Suprapubic skin (tissue), 4 donors: ENCODE measurements around the gene PARG. TPM values are rescaled to one million over a fixed set of nuclear protein-coding genes. Genes with fewer than 3 reads are reported as not detected.
"Not testable (repeated sequence)": the region's sequence is repeated elsewhere in the genome, so short reads cannot be mapped to it uniquely, and the experiment has no call there.

Experiments used
- DNase-seq, 2 donors: peaks; one replicate each; pipeline ENCODE4 v3.0.0-alpha.2; 2019; ENCODE audit warnings: low spot score in 2 of 2
- H3K27ac ChIP-seq: fragments of 200-600 bp; sonication (generic); one replicate; pipeline ENCODE4 v1.5.1; 2019
- H3K27me3 ChIP-seq: fragments of 200-600 bp; sonication (generic); one replicate; pipeline ENCODE4 v1.5.1; 2019
- H3K36me3 ChIP-seq: fragments of 200-600 bp; sonication (generic); one replicate; pipeline ENCODE4 v1.5.1; 2019
- H3K4me1 ChIP-seq: fragments of 200-600 bp; sonication (generic); one replicate; pipeline ENCODE4 v1.5.1; 2019
- H3K4me3 ChIP-seq: fragments of 200-600 bp; sonication (generic); one replicate; pipeline ENCODE4 v1.5.1; 2019; ENCODE audit warnings: mild to moderate bottlenecking
- H3K9me3 ChIP-seq: fragments of 200-600 bp; sonication (generic); one replicate; pipeline ENCODE4 v1.5.1; 2019
- WGBS: methylation state at CpG from one replicate; pipeline ENCODE4 v1.1.5; 2018; 5-methylcytosine and 5-hydroxymethylcytosine counted together
- total RNA-seq, 4 donors: library from RNA; depleted of rRNA; stranded (reverse); fragments of >200 nt; gene quantifications; one replicate each; pipeline ENCODE4 v1.1.0, GENCODE V29; 2016

The PARG gene
- total RNA-seq, 4 donors from 2014 or later = 17.5 to 38.1 (median 21.0) TPM

DNA sequence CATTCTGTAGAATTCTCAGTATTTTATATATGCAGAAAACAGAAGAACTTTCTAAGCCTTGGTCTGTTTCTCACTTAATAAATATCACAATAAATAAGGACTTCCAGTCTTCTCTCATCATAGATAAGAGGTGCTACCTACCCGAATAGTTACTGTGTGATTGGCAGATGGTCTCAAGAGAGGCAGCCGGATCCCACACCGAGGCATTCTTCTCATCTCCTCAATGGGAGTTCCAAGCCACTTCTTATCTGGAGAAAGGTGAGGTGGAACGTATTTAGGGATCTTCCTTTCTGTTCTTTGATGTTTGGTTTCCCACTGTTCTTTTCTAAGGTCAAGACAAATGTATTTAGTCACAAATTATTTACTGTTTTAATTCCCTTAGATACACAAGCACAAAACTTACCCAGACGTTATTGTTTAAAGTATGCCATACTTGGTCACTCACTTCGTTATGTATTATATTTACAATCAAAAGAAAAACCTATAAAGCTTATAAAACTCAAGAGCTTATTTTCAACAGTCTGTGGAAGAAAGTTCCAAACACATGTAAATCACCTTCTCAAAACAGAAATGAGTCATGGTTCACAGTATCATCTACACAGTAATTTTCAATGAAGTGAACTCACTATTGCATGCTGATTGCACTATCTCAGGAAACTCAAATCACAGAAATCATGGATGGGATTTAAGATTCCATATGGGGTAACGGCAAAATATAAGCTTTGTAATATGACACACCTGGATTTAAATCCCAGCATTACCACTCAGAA, 9.7 kb downstream of the PARG start:
- H3K36me3 ChIP-seq = peaks cover 13% of the 10 kb centered on the region
- not testable (repeated sequence) for H3K27ac ChIP-seq, H3K9me3 ChIP-seq, H3K27me3 ChIP-seq, H3K4me1 ChIP-seq, H3K4me3 ChIP-seq, DNase-seq
- 90% methylated on average over 7 of the region's 7 CpGs for WGBS

DNA sequence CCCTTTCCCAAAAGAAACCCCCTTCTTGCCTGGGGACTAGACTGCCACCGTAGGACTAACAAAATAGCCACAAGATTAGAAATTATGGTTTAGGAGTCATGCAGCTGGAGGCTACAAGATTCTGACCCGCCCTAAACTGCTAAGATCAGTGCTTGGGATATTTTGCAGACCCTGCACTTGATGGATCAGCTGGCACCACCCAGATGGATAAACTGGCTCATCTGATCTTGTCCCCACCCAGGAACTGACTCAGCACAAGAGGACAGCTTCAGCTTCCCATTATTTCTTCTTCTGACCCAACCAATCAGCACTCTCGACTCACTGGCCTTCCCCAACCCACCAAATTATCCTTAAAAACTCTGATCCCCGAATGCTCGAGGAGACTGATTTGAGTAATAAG, 10.6 kb downstream of the PARG start:
- not testable (repeated sequence) for H3K27me3 ChIP-seq, H3K9me3 ChIP-seq, H3K27ac ChIP-seq, DNase-seq, H3K4me3 ChIP-seq, H3K4me1 ChIP-seq
- 74% methylated on average over 4 of the region's 5 CpGs for WGBS
- H3K36me3 ChIP-seq = peaks cover 17% of the 10 kb centered on the region

DNA sequence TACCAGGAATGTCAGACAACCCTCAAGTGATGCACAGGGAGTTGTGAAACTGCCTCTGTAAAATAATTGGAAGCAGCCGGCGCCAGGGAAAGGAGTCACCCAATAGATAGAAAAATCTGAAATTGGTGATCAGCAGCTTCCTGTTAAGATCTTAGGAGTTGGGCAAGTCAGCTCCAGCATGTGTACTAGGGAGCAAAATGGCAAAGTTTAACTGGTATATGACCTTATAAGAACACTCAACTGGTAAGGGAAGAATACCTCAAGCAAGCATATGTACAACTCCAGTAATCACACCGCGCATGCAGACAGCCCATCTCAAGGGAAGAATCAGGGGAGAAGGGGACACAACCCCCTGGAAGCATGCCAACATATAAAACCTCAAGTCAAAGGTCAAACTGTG, 18.3 kb downstream of the PARG start:
- not testable (repeated sequence) for H3K27ac ChIP-seq, H3K4me3 ChIP-seq, H3K4me1 ChIP-seq, H3K9me3 ChIP-seq, H3K27me3 ChIP-seq, DNase-seq
- peaks cover 17% of the 10 kb centered on the region for H3K36me3 ChIP-seq
- WGBS = 100% methylated on average over 4 of the region's 4 CpGs

DNA sequence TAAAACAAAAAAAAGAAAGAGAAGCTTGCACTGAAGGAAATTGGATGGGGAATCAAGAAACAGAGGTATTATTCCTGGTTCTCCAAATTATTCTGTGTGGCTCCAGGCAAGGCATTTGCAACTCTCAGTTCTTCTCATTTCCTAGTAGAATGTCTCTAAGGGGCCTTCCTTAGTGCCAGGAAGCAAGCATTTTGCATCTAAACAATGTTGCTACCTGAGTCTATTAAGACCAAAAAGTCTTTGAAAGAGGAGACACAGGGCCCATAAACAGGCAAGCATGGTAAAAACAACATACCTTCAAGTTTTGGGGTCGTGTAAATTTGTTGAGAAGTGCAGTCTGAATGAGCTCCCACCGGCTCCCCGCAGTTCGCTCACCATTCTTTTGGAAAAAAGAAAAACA, 19.8 kb downstream of the PARG start:
- H3K27ac ChIP-seq, DNase-seq, H3K4me1 ChIP-seq, H3K9me3 ChIP-seq, H3K4me3 ChIP-seq, H3K27me3 ChIP-seq: not testable (repeated sequence)
- peaks cover 15% of the 10 kb centered on the region for H3K36me3 ChIP-seq
- WGBS = 82% methylated on average over 4 of the region's 4 CpGs

DNA sequence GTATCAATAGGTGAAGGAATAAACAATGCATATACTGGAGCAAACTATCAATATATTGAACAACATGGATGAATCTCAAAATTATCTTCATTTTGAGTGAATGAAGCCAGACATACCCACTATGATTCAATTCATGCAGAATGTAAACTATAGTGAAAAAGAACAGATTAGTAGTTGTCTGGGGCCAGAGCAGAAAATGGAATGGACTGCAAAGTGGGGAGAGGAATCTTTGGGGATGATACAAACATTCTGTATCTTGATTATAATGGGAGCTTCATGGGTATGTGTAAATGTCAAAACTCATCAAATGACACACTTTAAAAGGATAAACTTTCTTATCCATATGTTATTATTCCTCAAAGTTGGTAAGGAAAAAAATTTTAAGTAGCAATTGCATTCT, 23.9 kb downstream of the PARG start:
- not testable (repeated sequence) for DNase-seq, H3K9me3 ChIP-seq, H3K27me3 ChIP-seq, H3K27ac ChIP-seq, H3K4me3 ChIP-seq, H3K4me1 ChIP-seq
- peaks cover 13% of the 10 kb centered on the region for H3K36me3 ChIP-seq

GRCh38 chr10:49916451-49916850, 25.4 kb downstream of the PARG start:
- H3K9me3 ChIP-seq, DNase-seq, H3K36me3 ChIP-seq, H3K27me3 ChIP-seq, H3K27ac ChIP-seq, H3K4me1 ChIP-seq, H3K4me3 ChIP-seq: not testable (repeated sequence)

DNA sequence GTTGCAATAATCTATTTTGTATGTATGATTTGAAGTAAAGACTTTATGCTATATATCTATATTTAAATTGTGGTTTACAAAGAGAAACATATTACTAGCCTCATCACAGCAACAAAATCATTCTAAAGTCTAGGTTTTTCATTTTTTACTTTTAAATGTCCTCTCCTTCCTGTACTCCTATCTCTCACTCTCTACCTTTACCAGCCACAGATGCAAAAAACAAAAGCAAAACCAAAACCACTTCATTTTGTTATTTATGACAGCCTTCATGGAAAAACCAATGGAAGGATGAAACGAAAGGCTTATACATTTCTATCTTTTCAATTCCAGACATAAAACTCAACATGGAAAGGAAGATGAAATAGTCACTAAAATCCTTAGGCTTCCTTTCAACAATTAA, 31.5 kb downstream of the PARG start:
- H3K9me3 ChIP-seq, H3K4me3 ChIP-seq, H3K27me3 ChIP-seq, H3K27ac ChIP-seq, H3K36me3 ChIP-seq, DNase-seq, H3K4me1 ChIP-seq: not testable (repeated sequence)
- no CpG with 5 or more reads among the region's 1 CpG for WGBS

GRCh38 chr10:49908290-49909080, 33.3 kb downstream of the PARG start:
- not testable (repeated sequence) for H3K9me3 ChIP-seq, DNase-seq, H3K36me3 ChIP-seq, H3K4me3 ChIP-seq, H3K27me3 ChIP-seq, H3K27ac ChIP-seq, H3K4me1 ChIP-seq
- WGBS = 71% methylated on average over 4 of the region's 4 CpGs

DNA sequence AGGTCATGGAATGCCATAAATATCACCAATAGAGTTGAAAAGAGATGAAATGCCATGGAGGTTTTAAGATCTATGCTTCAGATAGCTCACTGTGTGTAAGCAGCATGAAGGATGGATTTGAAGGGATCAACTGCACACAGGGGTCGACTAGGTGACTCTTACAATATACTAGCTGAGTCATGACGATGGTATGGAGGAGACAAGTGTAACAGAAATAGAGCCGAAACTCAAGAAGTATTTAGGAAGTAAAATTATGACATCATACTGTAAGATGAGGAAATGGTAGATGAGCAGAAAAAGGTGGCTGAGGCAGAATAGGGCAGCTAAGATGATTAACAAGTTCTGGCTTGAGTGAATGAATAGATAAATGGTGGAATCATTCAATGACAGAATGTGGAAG, 38.0 kb downstream of the PARG start:
- 86% methylated on average over 3 of the region's 3 CpGs for WGBS
- not testable (repeated sequence) for H3K27me3 ChIP-seq, H3K4me3 ChIP-seq, H3K27ac ChIP-seq, H3K9me3 ChIP-seq, H3K36me3 ChIP-seq, DNase-seq, H3K4me1 ChIP-seq

GRCh38 chr10:49900406-49900805, 41.4 kb downstream of the PARG start:
- H3K27me3 ChIP-seq, H3K4me3 ChIP-seq, H3K4me1 ChIP-seq, H3K9me3 ChIP-seq, DNase-seq, H3K27ac ChIP-seq, H3K36me3 ChIP-seq: not testable (repeated sequence)
- WGBS = 86% methylated on average over 3 of the region's 3 CpGs

- H3K27ac ChIP-seq, H3K36me3 ChIP-seq, H3K9me3 ChIP-seq, H3K4me3 ChIP-seq, H3K4me1 ChIP-seq, H3K27me3 ChIP-seq, DNase-seq: not testable (repeated sequence)
- 92% methylated on average over 1 of the region's 2 CpGs for WGBS
Measured at GRCh38 chr10:49899999-49900398, 41.8 kb downstream of the PARG start.

DNA sequence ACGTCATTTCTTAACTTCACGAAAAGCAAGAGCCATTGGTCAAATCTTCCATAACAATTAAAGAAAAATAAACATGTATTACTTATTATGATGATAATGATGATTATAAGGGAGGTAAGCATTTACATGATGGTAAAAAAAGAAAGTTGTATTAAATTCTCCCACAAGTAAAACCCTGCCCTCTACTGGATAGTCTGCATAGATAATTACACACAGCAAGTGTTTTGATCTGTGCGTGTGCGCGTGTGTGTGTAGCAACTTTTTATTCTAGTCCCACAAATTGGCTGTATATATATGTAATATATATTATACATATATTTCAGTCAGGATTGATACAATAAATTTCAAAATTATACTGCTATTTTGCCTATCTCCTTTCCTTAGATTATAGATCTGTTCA, 51.8 kb downstream of the PARG start:
- 96% methylated on average over 5 of the region's 5 CpGs for WGBS

DNA sequence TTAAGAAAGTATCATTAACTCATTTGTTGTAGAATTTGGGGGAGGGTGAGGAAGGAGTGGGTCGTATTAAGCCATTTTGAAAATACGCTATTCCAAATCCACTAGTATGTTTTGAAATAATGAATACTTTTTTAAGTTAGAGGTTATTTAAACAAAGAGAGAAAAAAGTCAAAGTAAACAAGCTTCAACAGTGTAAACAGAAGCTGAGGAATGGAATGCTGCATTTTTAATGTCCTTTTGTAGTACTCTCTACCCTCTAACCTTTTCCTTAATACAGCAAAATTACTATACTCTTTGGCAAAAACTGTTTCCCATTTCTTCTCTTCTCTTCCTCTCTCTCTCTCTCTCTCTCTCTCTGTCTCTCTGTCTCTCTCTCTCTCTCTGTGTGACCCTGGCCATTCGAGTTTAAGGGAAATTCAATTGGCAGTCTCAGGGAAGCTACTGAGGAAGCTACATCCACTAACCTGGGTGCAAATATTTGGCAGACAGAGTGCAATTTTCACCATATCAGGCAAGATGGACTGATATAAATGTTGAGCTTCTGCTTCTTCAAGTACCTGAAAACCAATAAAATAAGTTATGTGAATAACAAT, 57.0 kb downstream of the PARG start:
- not testable (repeated sequence) for H3K27ac ChIP-seq, H3K4me3 ChIP-seq, H3K27me3 ChIP-seq, DNase-seq, H3K9me3 ChIP-seq, H3K36me3 ChIP-seq, H3K4me1 ChIP-seq
- WGBS = 83% methylated on average over 1 of the region's 3 CpGs

More for the DNA sequence above, 51.8 kb downstream of the PARG start:
- not testable (repeated sequence) for H3K9me3 ChIP-seq, DNase-seq, H3K4me3 ChIP-seq, H3K27ac ChIP-seq, H3K27me3 ChIP-seq, H3K36me3 ChIP-seq, H3K4me1 ChIP-seq

GRCh38 chr10:49883852-49884251, 58.0 kb downstream of the PARG start:
- not testable (repeated sequence) for DNase-seq, H3K4me3 ChIP-seq, H3K9me3 ChIP-seq, H3K4me1 ChIP-seq, H3K27ac ChIP-seq, H3K36me3 ChIP-seq, H3K27me3 ChIP-seq
- no CpG with 5 or more reads among the region's 3 CpGs for WGBS
